Activated T-helper 9 cell treated with anti-CD3 and anti-CD28 coated beads, Interleukin-2, amount 50 U/mL, for 16 hours (primary cell): ENCODE measurements around the gene JKAMP.

Experiments used
- DNase-seq: peaks from one replicate; pipeline ENCODE4 v3.0.0-alpha.2; 2020; ENCODE audit warnings: low read depth

JKAMP gene

GRCh38 chr14:59541731-59542130 is 57.4 kb downstream of the JKAMP start:
- no peak for DNase-seq

DNA sequence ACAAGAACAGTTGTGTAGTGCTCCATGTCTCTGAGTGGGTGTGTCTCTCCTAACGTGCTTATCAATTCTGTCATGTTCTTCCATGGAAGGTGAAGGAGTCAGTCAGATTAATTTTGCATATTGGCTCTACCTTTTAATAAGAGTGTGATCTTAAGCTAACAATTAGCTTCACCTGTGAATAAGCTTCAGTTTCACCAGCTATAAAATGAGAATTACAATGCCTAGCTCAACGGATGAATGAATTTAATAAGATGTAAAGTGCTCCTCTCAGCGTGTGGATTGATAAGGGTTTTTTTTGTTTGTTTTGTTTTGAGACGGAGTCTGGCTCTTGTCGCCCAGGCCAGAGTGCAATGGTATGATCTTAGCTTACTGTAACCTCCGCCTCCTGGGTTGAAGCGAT is 59.6 kb downstream of the JKAMP start:
- no peak for DNase-seq

- DNase-seq, result no peak
Measured at GRCh38 chr14:59547310-59547709, 63.0 kb downstream of the JKAMP start.
